D721Med (cell line): Measurements from ENCODE around the gene MRPL17.

Experiments
- DNase-seq: peaks from one replicate; pipeline ENCODE4 v3.0.0; 2011; ENCODE audit warnings: low spot score; ENCODE audit not compliant: insufficient read length
- FAIRE-seq: peaks from 2 replicates; lab custom pipeline; 2011; peaks lifted over from hg19 to GRCh38; lab: Jason Lieb, UNC
- CTCF ChIP-seq: IDR thresholded peaks from 2 replicates; pipeline ENCODE4 v1.5.1; 2012; ENCODE audit warnings: mild to moderate bottlenecking, control low read depth; ENCODE audit not compliant: insufficient read depth; ENCODE audit errors: missing control alignments

Gene MRPL17

GRCh38 chr11:6632116-6633073 lies 50.7 kb downstream of the MRPL17 start:
- TF ChIP-seq CTCF = no peak
- DNase-seq = no peak
- no peak for FAIRE-seq

- TF ChIP-seq CTCF = no peak
- FAIRE-seq = no peak
Measured at GRCh38 chr11:6631361-6631890, 51.7 kb downstream of the MRPL17 start.

GRCh38 chr11:6630632-6631291 lies 52.4 kb downstream of the MRPL17 start:
- TF ChIP-seq CTCF = no peak
- no peak for FAIRE-seq
- no peak for DNase-seq

More at GRCh38 chr11:6631361-6631890, 51.7 kb downstream of the MRPL17 start:
- no peak for DNase-seq
